ENCODE data around the gene ABCA10. TPM values are rescaled to one million over a fixed set of nuclear protein-coding genes. Genes with fewer than 3 reads are reported as not detected.

The ABCA10 gene
- total RNA-seq, 1 experiment from 2014 or later: 0.34 TPM

DNA sequence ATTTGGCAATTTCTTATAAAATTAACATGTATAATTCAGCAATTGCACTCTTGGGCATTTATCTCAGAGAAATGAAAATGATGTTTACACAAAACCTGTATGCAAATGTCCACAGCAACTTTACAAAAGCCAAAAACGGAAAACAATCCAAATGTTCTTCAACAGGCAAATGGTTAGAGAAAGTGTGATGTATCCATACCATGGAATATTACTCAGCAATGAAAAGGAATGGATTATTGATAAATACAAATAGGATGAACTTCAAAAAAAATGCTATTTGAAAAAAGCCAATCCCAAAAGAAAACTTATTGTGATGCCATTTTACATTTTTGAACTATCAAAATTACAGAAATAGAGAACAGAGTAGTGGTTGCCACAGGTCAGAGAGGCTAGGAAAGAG is 37.2 kb upstream of the ABCA10 start:
- Histone ChIP-seq H3K9me2 (ENCODE audit: insufficient read depth) (no peaks in the 10 kb centered on the region), H3K4me3 (replicated peaks in 1 of 2; ENCODE audit: low read depth in 1 of 2, low read length in 2 of 2) (no peak overlapping the region), H3K9ac (ENCODE audit: low read length) (no peak overlapping the region), H4K20me1 (ENCODE audit: insufficient read depth) (no peaks in the 10 kb centered on the region), H3K36me3 (ENCODE audit: control insufficient read depth in 1 of 2, insufficient read depth in 2 of 2, low read length in 2 of 2) (no peaks in the 10 kb centered on the region), H3K4me1 (ENCODE audit: control insufficient read depth in 1 of 2, insufficient read depth in 2 of 2, low read length in 2 of 2) (no peaks in the 10 kb centered on the region; a peak in 1 of 4 replicates), H3K4me2 (ENCODE audit: low read length) (no peak overlapping the region), H3K27ac (ENCODE audit: low read depth, low read length) (no peak overlapping the region), H3K27me3 (ENCODE audit: insufficient read depth, low read length) (no peaks in the 10 kb centered on the region), H3K9me3 (ENCODE audit: control insufficient read depth in 1 of 2, insufficient read depth in 1 of 2, low read depth in 1 of 2, low read length in 2 of 2) (no peaks in the 10 kb centered on the region), H2AFZ (ENCODE audit: low read depth, low read length, poor library complexity, severe bottlenecking) (no peak overlapping the region), H3K79me2 (ENCODE audit: insufficient read depth, low read length) (no peaks in the 10 kb centered on the region)
- TF ChIP-seq FOSL1 (IDR thresholded peaks at IDR 0.05; ENCODE audit: low read depth) (no peak), SRF (IDR thresholded peaks at IDR 0.05; ENCODE audit: low read depth) (no peak), CTCF (IDR thresholded peaks at IDR 0.05 in 2 of 3, conservative IDR thresholded peaks at IDR 0.05 in 1 of 3; ENCODE audit: borderline replicate concordance in 1 of 3, insufficient read depth in 1 of 3, low read depth in 2 of 3, low read length in 2 of 3) (no peak), CBX3 (IDR thresholded peaks at IDR 0.05; ENCODE audit: low read depth) (no peak), TCF7L2 (IDR thresholded peaks at IDR 0.05; ENCODE audit: borderline replicate concordance, extremely low read depth, insufficient read depth, insufficient read length) (no peak), CEBPB (IDR thresholded peaks at IDR 0.05; ENCODE audit: low read depth) (no peak), ELF1 (IDR thresholded peaks at IDR 0.05; ENCODE audit: borderline replicate concordance, low read depth) (no peak), ZFX (IDR thresholded peaks at IDR 0.05) (no peak), POLR2AphosphoS5 (IDR thresholded peaks at IDR 0.05; ENCODE audit: low read depth, low read length) (no peak), EGR1 (IDR thresholded peaks at IDR 0.05; ENCODE audit: low read depth) (no peak), SP1 (IDR thresholded peaks at IDR 0.05; ENCODE audit: low read depth) (no peak), RAD21 (IDR thresholded peaks at IDR 0.05; ENCODE audit: low read depth) (no peak), JUND (IDR thresholded peaks at IDR 0.05) (no peak), SIN3A (IDR thresholded peaks at IDR 0.05; ENCODE audit: low read depth) (no peak), EZH2 (IDR thresholded peaks at IDR 0.05) (no peak)
- TF ChIP-seq, protein P1, sequence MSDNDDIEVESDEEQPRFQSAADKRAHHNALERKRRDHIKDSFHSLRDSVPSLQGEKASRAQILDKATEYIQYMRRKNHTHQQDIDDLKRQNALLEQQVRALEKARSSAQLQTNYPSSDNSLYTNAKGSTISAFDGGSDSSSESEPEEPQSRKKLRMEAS (IDR thresholded peaks at IDR 0.05): no peak
- TF ChIP-seq, protein P2, sequence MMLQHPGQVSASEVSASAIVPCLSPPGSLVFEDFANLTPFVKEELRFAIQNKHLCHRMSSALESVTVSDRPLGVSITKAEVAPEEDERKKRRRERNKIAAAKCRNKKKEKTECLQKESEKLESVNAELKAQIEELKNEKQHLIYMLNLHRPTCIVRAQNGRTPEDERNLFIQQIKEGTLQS (IDR thresholded peaks at IDR 0.05): no peak
- intact Hi-C loops (cut with micrococcal nuclease): loop anchor here (5.0 to 10.0 kb wide), 2 partner anchors 51 to 129 kb away; no protein-coding TSS in a partner anchor
- no peak for DNase-seq (ENCODE audit: low read depth, low spot score)
- no TSS peak for BruUV-seq (replicated peaks)
- ChIA-PET CTCF (interaction anchor here (1.1 kb wide), 1 partner anchor 492 kb away, joined by 3 read pairs; no protein-coding TSS in a partner anchor), POLR2A (no interaction called here), RAD21 (ENCODE audit: low non-redundant PET in 1 of 2, low total read pairs in 2 of 2, uncharacterized antibody in 2 of 2, unreplicated experiment in 2 of 2) (no interaction called here)
- ATAC-seq: no peak
